HuH-7.5 (cell line): Measurements from ENCODE around the gene MTHFD2L.

Experiments
- DNase-seq: peaks from one replicate; pipeline ENCODE4 v3.0.0; 2011; ENCODE audit warnings: low spot score

MTHFD2L gene

DNA sequence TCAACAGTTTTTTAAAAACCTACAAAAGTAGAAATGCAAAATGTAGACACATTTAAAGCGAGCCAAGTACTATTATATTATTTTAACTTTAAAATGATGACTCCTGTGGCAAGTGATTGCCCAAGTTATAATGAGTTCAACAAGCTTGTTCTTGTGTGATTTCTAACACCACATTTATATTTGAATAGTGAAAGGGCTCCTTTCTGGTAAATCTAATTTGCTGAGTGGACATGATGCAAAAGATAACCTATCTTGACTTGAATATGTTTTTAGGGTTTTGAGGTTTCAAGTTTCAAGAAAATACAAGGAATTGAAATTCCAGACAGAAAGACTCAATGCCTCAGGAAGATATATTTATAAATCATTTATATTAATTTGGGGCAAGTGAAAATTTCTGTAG, 149.3 kb downstream of the MTHFD2L start:
- no peak for DNase-seq

DNA sequence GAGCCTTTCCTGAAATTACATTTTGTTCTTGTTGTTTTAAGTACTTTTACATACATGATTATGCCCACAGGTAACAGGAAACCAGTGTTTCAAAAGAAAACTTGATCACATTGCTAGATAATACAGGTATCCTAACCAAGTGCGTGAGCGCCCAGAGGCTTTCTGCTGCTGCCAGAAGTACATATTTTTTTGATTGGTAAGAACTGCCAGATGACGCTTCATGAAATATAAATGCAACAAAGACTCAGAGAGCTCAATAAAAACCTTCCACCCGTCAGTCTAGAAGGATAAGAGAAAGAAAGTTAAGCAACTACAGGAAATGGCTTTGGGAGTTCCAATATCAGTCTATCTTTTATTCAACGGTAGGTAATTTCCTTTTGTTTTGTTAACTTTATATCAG, 150.3 kb downstream of the MTHFD2L start, which contains the start of gene EPGN:
EPGN (plus strand) TSS at position 256 of the 400 bp plus-strand sequence; CDS start at position 320, 64 bp downstream.
- no peak for DNase-seq

DNA sequence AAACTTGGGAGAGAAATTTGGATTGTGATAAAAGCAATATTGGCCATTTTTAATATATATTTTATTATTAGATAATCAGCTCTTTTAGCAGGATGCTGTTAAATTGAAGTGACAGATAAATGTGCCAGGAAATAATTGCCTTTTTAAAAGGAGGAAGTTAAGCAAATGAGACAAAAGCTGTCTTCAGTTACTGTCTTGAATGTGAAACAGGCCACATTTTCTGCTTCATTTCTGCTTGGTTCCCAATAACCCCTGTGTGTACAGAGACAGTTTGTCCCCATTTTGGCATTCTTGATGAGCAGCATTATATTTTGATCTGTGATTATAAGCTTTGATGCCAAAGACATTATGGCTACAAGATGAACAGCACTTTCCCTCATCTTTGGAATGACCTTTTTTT, 151.3 kb downstream of the MTHFD2L start:
- DNase-seq, result no peak

DNA sequence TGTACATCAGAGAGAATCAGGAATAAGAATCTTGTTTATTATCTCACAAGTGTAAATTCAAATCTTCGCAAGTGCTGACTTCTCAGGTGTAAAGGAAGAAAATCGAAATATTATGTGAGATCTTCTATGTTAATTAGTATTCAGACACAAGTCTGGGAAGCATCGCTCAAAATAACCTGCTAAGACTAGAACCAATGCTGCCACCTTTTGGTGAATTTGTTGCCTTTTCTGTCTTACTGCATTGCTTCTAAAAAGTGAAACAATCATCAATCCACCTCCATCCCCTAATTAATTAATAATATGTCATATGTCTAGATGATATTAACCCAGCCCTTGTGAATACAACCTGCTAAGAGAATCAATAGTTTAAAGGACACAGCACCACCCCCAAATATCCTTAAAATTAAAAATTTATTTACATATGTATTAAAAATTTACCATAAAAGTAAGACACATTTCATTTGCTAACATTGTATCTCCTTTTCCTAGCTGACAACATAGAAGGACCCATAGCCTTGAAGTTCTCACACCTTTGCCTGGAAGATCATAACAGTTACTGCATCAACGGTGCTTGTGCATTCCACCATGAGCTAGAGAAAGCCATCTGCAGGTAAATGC, 153.9 kb downstream of the MTHFD2L start:
- no peak for DNase-seq

DNA sequence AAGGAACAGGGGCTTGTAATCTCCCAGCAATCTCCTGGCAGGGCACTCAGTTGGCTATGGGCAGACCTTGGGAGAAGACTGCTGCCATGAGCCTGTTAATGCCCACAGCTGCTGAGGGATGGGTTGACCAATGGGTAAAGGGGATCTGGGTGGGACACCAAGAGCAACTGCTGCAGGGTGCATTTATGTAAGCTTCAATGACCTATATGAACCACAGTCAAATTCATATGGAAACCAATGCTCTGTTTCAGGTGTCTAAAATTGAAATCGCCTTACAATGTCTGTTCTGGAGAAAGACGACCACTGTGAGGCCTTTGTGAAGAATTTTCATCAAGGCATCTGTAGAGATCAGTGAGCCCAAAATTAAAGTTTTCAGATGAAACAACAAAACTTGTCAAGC, 156.4 kb downstream of the MTHFD2L start:
- DNase-seq, result no peak

DNA sequence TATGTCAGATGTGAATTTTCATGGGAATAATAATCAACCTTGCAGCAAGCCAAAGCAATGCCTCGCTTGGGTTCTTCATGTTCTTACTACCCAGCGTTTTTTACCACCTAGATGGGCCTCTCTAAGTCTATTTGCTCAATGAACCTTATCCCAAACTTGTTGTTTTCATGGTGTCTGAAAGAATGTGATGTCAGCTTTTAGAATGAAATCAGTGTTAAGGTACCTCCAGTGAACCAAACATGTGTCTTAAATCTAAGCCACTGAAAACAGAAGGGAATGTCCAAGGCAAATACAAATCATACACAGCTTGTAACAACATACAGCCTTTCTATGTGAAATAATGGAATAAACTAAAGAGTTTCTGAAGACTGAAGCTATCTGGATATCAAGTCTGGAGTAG, 157.0 kb downstream of the MTHFD2L start:
- no peak for DNase-seq

DNA sequence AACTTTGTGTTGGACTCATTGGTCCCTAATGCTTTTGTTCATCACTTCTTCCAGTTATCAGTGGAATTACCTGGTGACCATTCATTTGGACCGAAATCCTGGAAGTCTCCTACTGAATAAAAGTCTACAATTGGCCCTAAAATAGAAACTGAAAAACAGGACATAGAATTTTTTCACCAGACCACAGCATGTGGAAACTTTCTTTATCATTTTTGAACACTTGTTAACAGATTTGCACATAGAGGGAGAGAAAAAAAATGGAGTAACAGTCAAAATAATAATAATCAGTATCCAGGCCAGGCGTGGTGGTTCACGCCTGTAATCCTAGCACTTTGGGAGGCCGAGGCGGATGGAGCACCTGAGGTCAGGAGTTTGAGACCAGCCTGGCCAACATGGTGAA, 157.5 kb downstream of the MTHFD2L start:
- DNase-seq, result no peak

DNA sequence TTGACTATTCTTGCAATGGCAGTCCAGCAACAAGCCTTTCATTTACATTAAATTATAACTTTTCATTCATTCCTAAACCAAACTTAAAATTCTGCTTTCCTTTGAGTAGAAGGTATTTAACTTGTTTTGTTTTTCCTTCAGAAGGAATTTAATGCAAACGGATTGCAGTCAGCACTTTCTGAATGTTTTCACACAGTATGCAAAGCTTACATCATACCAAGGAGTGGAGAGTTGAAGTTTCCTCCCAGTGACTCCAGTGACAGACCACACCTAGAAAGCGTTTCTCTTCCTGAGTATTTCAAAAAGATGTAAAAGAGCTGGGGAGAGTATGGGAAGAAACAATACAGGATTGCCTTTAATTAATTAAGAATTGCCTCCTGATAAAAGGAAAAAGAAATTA, 158.5 kb downstream of the MTHFD2L start:
- DNase-seq, result no peak

DNA sequence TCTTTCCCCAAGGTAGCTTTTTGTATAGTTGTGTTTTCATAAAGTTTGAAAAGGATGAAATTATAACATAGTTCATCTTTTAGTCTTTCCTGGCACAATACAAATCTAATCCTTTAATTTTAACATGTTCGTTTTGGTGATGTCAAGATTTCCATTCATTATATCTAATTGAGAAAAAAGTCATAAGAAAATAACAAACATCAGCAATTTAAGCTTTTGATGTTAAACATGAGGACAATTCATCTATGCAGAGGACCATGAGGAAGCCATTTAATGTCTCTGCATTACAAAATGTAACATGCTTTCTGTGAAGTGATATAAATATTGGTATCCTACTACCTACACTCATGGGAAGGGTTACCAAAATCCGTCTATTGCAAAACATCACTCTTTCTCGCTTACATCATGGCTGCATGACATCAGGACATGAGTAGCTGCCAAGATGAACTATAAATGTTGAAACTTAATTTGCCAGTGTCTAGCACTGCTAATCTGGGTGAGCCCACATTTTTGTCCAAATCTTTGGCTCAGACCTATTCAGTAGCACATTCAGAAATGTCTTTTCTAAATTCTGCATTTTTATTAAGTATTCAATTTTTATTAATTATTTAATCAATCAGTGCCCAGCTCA, 159.8 kb downstream of the MTHFD2L start:
- no peak for DNase-seq

DNA sequence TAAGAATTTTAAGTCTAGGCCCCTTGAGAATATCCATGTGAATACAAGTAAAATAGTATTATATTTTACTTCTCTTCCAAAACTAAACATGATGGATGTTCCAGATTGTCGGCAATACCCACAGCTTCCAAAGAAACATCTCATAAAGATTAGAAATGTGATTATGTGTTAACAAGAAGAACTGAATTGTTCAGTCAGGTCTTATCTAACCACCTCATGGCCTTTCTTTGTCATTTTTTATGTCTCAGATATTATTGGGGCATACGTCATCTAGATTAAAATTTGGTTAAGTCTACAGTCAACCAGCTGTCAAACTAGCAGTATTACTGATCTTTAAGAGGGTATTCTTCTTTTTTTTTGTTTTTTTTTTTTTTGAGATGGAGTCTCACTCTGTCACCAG, 160.4 kb downstream of the MTHFD2L start:
- no peak for DNase-seq

DNA sequence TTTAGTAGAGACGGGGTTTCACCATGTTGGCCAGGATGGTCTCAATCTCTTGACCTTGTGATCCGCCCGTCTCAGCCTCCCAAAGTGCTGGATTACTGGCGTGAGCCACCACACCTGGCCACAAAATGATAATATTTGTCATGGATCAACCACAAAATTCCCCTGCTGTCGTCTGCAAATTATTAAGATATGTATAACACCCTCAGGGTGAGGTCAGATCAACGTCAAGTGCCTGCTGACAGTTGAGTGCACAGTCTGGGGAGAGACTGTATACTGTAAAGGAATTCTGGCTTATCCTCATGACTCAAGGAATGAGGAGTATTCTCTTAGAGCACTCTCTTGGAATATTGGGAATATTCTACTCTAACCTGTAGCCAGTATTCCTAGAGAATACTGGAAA, 161.6 kb downstream of the MTHFD2L start:
- no peak for DNase-seq

DNA sequence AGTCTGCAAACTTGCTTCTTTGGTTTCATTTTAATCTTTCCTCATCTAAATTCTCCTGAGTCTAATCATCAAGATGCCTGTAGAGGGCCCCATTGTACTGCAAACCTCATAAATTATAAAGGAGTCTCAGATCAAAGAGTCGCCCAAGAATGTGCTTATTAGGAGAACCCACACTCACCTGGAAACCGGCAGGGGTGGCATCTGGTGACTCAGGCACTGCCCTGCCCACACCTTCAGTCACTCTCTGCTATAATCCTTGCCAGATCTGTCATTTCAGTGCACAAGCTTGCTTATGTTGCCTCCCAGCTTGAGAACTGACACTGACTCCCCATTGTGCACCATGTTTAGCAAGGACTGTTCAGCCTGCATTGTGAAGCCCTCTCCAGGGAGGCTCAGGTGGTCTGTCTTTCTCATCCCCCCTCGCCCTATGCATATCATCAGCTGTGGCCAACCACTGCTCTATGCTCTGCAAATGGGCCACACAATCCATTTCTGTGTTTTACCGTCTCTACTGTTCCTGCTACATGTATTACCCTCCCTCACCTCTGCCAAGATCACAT, 162.7 kb downstream of the MTHFD2L start:
- peak; percentile 6 for DNase-seq

DNA sequence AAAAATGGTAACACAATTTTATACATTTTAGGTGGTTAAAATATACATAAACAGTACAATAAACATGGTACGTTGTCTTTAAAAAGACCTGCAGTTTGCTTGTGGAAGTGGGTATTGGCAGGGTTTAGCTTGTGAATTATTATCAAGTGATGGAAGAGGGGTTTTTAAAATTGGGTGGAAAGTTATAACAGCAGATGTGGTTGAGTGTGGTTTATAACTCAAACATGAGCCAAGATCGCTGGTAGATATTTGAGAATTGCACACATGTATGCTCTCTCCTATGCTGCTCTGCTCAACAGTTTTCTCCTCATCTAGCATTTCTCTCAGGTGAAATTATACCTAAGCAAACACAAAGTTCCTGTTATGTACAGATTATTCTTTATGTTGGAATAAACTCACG, 164.4 kb downstream of the MTHFD2L start:
- DNase-seq, result no peak

DNA sequence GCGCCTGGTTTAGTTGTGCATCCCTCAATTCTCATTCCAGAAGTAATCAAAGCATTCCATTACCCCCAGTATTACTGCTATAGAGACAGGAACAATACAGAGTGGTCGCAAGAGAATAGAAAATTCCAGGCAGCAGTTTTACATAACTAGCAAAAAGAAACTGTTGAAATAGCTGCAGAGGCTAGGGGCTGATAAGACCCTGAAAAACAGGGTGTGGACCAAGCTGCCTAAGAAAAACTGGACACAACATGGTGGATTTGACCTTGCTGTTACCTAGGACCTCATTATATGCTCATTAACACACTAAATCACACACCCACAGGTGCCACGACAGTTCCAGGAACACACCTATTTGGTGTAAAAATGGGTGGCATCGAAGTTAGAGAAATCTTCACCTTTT, 165.7 kb downstream of the MTHFD2L start:
- no peak for DNase-seq

DNA sequence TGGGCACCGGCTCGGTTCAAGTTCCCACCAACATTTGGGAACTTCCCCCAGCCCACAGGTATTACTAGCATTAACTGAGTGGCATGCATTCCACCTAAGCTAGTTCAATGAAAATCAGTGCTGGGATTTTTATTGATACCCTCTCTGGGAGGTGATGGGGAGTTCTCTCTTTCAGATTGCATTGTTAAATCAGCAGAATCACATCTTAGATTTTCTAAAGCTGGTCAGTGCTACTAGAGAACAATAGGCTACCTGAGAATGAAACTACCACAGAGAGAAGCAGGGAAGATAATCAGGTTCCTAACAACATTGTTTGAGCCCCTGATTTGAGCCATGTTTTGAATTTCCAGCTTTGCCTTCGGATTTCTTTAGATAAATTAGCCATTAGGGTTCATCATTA, 166.3 kb downstream of the MTHFD2L start:
- no peak for DNase-seq

DNA sequence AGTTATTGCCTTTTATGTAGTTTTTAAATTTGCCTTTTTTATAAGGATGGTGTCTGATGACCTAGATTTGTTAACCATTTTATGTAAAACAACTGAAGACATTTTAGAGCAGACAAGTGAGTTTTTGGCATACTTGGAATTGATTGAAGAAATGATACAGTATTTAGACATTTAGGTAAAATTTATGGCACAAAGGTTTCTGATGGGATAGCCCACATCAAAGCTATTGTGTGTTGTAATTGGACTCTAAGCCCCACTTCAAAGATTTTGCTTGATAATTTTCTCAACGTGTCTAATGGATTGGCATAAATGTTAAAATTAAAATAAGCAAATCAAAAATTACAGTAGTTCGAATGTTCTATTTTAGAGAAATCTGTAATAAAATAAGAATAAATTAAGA, 168.0 kb downstream of the MTHFD2L start:
- DNase-seq, result no peak

DNA sequence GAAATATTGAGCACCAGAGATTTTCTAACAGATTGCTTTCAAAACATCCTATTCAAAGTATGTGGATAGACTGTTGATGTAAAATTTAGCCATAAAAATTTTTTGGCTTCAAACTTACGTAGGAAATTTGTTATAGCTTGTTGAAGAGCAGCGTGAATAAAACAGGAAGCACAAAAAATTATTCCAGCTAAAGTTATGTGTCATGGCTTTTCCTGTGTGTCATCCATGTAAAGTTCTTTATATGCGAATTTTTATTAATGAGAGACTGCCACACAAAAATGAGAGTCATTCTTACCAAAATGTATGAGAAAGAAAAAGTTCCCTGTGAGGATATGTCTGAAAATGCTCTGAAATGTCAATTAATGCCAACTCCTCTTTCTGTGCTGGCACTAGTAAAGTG, 169.8 kb downstream of the MTHFD2L start:
- no peak for DNase-seq

DNA sequence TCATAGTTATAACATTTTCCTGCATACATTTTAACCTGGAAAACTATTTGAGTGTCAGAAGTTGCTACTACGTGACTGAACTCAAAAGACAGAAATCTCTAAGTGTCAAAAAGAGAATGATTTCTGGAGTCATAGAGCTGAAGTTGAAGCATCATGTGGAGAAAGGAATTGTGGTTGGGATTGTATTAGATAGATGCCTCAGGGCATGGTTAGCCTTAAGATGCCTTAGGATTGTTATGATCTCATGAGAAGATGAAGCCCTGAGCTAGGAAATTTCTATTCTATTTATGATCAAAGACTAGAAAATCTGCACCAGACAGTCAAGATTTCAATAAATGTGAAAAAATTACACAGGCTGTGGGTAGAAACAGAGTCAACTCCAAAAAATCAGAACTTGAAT, 170.6 kb downstream of the MTHFD2L start:
- no peak for DNase-seq

DNA sequence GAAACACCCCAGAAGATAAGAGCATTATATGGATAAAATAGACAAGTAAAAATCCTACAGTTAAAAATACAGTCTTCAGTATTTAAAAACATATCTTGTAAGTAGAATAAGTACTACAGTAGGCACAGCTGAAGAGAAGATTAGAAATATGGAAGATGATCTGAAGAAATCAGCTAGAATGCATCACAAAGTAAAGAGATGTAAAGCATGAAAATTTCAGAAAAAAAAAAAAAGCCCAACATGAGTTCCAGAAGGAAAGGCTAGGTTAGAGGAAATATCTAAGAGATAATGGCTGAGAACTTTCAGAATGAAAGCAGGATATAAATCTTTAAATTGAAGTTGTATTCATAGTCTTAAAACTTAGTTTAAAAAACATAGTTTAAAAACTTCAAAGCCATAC, 171.4 kb downstream of the MTHFD2L start:
- no peak for DNase-seq

DNA sequence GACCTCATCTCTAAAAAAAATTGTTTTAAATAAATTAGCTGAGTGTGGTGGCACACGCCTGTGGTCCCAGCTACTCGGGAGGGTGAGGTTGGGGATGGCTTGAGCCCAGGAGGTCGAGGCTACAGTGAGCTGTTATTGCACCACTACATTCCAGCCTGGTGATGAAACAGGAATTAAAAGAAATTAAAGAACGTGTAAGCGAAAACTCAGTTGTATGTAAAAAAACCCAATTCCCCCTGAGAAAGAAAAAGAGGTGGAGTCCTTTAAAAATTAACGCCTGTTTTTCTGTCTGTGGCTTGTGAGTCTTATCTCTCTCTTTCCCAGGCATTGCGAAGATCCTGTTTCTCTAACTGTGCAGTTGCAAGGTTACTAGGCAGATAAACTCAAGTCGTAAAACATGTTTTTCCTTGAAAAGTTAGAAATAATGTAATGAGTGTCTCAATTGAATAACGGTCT, 172.4 kb downstream of the MTHFD2L start:
- no peak for DNase-seq

DNA sequence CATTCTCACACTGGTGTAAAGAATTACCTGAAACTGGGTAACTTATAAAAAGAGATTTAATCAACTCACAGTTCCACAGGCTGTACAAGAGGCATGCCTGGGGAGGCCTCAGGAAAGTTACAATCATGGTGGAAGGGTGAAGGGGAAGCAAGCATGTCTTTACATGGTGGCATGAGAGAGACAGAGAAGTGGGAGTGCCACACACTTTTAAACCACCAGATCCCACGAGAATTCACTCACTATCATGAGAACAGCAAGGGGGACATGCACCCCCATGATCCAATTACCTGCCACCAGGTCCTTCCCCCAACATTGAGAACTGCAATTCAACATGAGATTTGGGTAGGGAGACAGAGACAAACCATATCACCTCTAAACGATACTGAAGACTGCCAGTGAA, 173.3 kb downstream of the MTHFD2L start:
- no peak for DNase-seq

DNA sequence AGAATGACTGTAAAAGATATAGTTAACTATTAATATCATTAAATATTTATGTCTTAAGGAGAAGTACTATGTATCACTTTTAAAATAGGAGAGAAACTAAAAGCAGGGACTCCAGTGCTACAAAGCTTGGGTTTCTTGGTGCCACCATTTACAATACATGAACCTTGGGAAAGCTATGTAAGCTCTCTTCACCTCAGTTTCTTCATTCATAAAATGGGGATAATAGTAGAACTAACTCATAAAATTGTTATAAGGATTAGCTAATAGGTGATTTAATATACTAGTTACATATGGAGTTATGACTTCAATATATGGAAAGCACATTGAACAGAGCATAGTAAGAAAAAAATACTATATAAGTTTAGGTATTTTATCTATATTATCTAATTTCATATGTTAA, 174.0 kb downstream of the MTHFD2L start:
- no peak for DNase-seq

DNA sequence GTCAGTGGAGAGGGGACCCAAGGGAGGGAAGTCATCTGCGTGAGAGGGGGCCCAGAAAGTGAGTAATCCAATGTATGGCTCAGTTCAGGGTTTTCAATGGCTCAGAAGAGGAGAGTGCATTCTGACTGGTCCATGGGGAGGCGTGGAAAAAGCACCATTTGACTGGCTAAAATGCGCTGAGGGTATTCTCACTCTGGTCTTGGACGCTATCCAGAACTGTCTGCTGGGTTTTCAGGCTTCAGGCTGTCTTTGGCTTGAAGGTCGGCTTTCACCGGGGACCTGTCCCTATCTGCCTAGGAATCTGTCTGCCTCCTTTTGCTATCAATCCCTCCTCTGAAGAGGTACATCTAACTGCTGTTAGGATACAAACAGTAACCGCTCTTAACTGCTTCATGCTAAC, 176.7 kb downstream of the MTHFD2L start:
- no peak for DNase-seq
